ENCODE data around the gene COL23A1. TPM values are rescaled to one million over a fixed set of nuclear protein-coding genes. Genes with fewer than 3 reads are reported as not detected.

The COL23A1 gene
- total RNA-seq (2014; rRNA removed; shearing (Covaris generic)) = 15.0 and 18.0 TPM in 2 replicates

- Histone ChIP-seq H3K36me3 (replicated peaks; ENCODE audit: control insufficient read depth, insufficient read depth, low read length) (no peaks in the 10 kb centered on the region), H3K27me3 (ENCODE audit: control insufficient read depth, insufficient read depth, low read length) (peaks cover 19% of the 10 kb centered on the region), H3K4me3 (ENCODE audit: insufficient read depth, low read depth, low read length) (peak within 1 kb of the TSS; percentile 62)
- peak; percentile 92 for DNase-seq
Measured at GRCh38 chr5:178590141-178590923, at the start of gene COL23A1. COL23A1 (minus strand) TSS chr5:178590393.

- no peak for DNase-seq
- H3K36me3 ChIP-seq (replicated peaks; ENCODE audit: control insufficient read depth, insufficient read depth, low read length) = no peaks in the 10 kb centered on the region
- H3K4me3 ChIP-seq (ENCODE audit: insufficient read depth, low read depth, low read length) = no peak overlapping the region
- H3K27me3 ChIP-seq (ENCODE audit: control insufficient read depth, insufficient read depth, low read length) = no peaks in the 10 kb centered on the region
Measured at GRCh38 chr5:178637356-178638074, 47.3 kb upstream of the COL23A1 start.

- Histone ChIP-seq H3K27me3 (ENCODE audit: control insufficient read depth, insufficient read depth, low read length) (no peaks in the 10 kb centered on the region), H3K4me3 (ENCODE audit: insufficient read depth, low read depth, low read length) (no peak overlapping the region), H3K36me3 (replicated peaks; ENCODE audit: control insufficient read depth, insufficient read depth, low read length) (no peaks in the 10 kb centered on the region)
- no peak for DNase-seq
Measured at GRCh38 chr5:178632285-178632684, 42.1 kb upstream of the COL23A1 start.

GRCh38 chr5:178630951-178631350 is 40.8 kb upstream of the COL23A1 start:
- Histone ChIP-seq H3K27me3 (ENCODE audit: control insufficient read depth, insufficient read depth, low read length) (no peaks in the 10 kb centered on the region), H3K36me3 (replicated peaks; ENCODE audit: control insufficient read depth, insufficient read depth, low read length) (no peaks in the 10 kb centered on the region), H3K4me3 (ENCODE audit: insufficient read depth, low read depth, low read length) (no peak overlapping the region)
- no peak for DNase-seq

GRCh38 chr5:178630475-178630930 is 40.3 kb upstream of the COL23A1 start:
- no peaks in the 10 kb centered on the region for H3K27me3 ChIP-seq (ENCODE audit: control insufficient read depth, insufficient read depth, low read length)
- H3K4me3 ChIP-seq (ENCODE audit: insufficient read depth, low read depth, low read length) = no peak overlapping the region
- H3K36me3 ChIP-seq (replicated peaks; ENCODE audit: control insufficient read depth, insufficient read depth, low read length) = no peaks in the 10 kb centered on the region
- DNase-seq = no peak

GRCh38 chr5:178627259-178627598 is 37.0 kb upstream of the COL23A1 start:
- peak overlapping the region; percentile 53 for H3K4me3 ChIP-seq (ENCODE audit: insufficient read depth, low read depth, low read length)
- H3K36me3 ChIP-seq (replicated peaks; ENCODE audit: control insufficient read depth, insufficient read depth, low read length) = peaks cover 4% of the 10 kb centered on the region
- no peaks in the 10 kb centered on the region for H3K27me3 ChIP-seq (ENCODE audit: control insufficient read depth, insufficient read depth, low read length)
- no peak for DNase-seq

GRCh38 chr5:178626484-178627258 is 36.5 kb upstream of the COL23A1 start, which contains the start of gene CLK4:
CLK4 (minus strand) TSS chr5:178627050; CDS start chr5:178623416, 3,634 bp downstream.
- no peaks in the 10 kb centered on the region for H3K27me3 ChIP-seq (ENCODE audit: control insufficient read depth, insufficient read depth, low read length)

GRCh38 chr5:178625679-178626483 is 35.7 kb upstream of the COL23A1 start:
- H3K36me3 ChIP-seq (replicated peaks; ENCODE audit: control insufficient read depth, insufficient read depth, low read length) = peaks cover 4% of the 10 kb centered on the region
- no peaks in the 10 kb centered on the region for H3K27me3 ChIP-seq (ENCODE audit: control insufficient read depth, insufficient read depth, low read length)
- H3K4me3 ChIP-seq (ENCODE audit: insufficient read depth, low read depth, low read length) = peak overlapping the region; percentile 96
- no peak for DNase-seq

More at GRCh38 chr5:178626484-178627258, 36.5 kb upstream of the COL23A1 start, which contains the start of gene CLK4:
- H3K4me3 ChIP-seq (ENCODE audit: insufficient read depth, low read depth, low read length) = peak within 1 kb of the TSS; percentile 96
- peaks cover 4% of the 10 kb centered on the region for H3K36me3 ChIP-seq (replicated peaks; ENCODE audit: control insufficient read depth, insufficient read depth, low read length)
- peak; percentile 95 for DNase-seq

GRCh38 chr5:178624631-178625546 is 34.7 kb upstream of the COL23A1 start:
- Histone ChIP-seq H3K4me3 (ENCODE audit: insufficient read depth, low read depth, low read length) (peak overlapping the region; percentile 96), H3K36me3 (replicated peaks; ENCODE audit: control insufficient read depth, insufficient read depth, low read length) (peaks cover 4% of the 10 kb centered on the region), H3K27me3 (ENCODE audit: control insufficient read depth, insufficient read depth, low read length) (no peaks in the 10 kb centered on the region)
- no peak for DNase-seq

GRCh38 chr5:178622679-178623247 is 32.6 kb upstream of the COL23A1 start:
- Histone ChIP-seq H3K36me3 (replicated peaks; ENCODE audit: control insufficient read depth, insufficient read depth, low read length) (peaks cover 10% of the 10 kb centered on the region), H3K27me3 (ENCODE audit: control insufficient read depth, insufficient read depth, low read length) (no peaks in the 10 kb centered on the region), H3K4me3 (ENCODE audit: insufficient read depth, low read depth, low read length) (no peak overlapping the region)
- no peak for DNase-seq

- peak; percentile 33 for DNase-seq
- Histone ChIP-seq H3K4me3 (ENCODE audit: insufficient read depth, low read depth, low read length) (no peak overlapping the region), H3K27me3 (ENCODE audit: control insufficient read depth, insufficient read depth, low read length) (no peaks in the 10 kb centered on the region), H3K36me3 (replicated peaks; ENCODE audit: control insufficient read depth, insufficient read depth, low read length) (peaks cover 12% of the 10 kb centered on the region)
Measured at GRCh38 chr5:178619390-178619789, 29.2 kb upstream of the COL23A1 start.

- Histone ChIP-seq H3K36me3 (replicated peaks; ENCODE audit: control insufficient read depth, insufficient read depth, low read length) (peaks cover 10% of the 10 kb centered on the region), H3K4me3 (ENCODE audit: insufficient read depth, low read depth, low read length) (no peak overlapping the region), H3K27me3 (ENCODE audit: control insufficient read depth, insufficient read depth, low read length) (no peaks in the 10 kb centered on the region)
- DNase-seq = no peak
Measured at GRCh38 chr5:178612299-178612698, 22.1 kb upstream of the COL23A1 start.

GRCh38 chr5:178606269-178606668 is 16.1 kb upstream of the COL23A1 start:
- no peak for DNase-seq
- Histone ChIP-seq H3K4me3 (ENCODE audit: insufficient read depth, low read depth, low read length) (no peak overlapping the region), H3K36me3 (replicated peaks; ENCODE audit: control insufficient read depth, insufficient read depth, low read length) (peaks cover 17% of the 10 kb centered on the region)

More at GRCh38 chr5:178606269-178606668, 16.1 kb upstream of the COL23A1 start:
- H3K27me3 ChIP-seq (ENCODE audit: control insufficient read depth, insufficient read depth, low read length) = no peaks in the 10 kb centered on the region
